K562 (cell line): ENCODE data around the gene UROD. TPM values are rescaled to one million over a fixed set of nuclear protein-coding genes. Genes with fewer than 3 reads are reported as not detected.

Experiments
- ATF6 ChIP-seq: sonication (generic); formaldehyde crosslinking; IDR thresholded peaks from 2 replicates; pipeline ENCODE4 v1.4.0; 2020; ENCODE audit warnings: mild to moderate bottlenecking, missing genetic modification reagents
- CHCHD3 ChIP-seq: fragments of 250-450 bp; sonication (Bioruptor Pico); IDR thresholded peaks from 2 replicates; pipeline ENCODE4 v2.1.2; 2022; ENCODE audit warnings: mild to moderate bottlenecking
- CREM ChIP-seq: IDR thresholded peaks from 2 replicates; pipeline ENCODE4 v1.6.1; 2014; ENCODE audit warnings: antibody characterized with exemption, low read depth
- DACH1 ChIP-seq: fragments of 450-650 bp; IDR thresholded peaks from 2 replicates; pipeline ENCODE4 v1.6.1; 2018; ENCODE audit not compliant: partially characterized antibody
- DEAF1 ChIP-seq: fragments of 450-650 bp; formaldehyde crosslinking; IDR thresholded peaks from 2 replicates; pipeline ENCODE4 v1.4.0; 2020; ENCODE audit warnings: mild to moderate bottlenecking, moderate library complexity
- ESRRB ChIP-seq: fragments of 250-450 bp; sonication (Bioruptor Pico); IDR thresholded peaks from 2 replicates; pipeline ENCODE4 v1.5.0; 2020; ENCODE audit warnings: mild to moderate bottlenecking, moderate library complexity, borderline replicate concordance
- PCBP2 ChIP-seq: fragments of 200-400 bp; formaldehyde crosslinking; IDR thresholded peaks from 2 replicates; pipeline ENCODE4 v1.6.1; 2018; ENCODE audit warnings: low read length, low read depth, mild to moderate bottlenecking, moderate library complexity; ENCODE audit not compliant: poor library complexity, severe bottlenecking
- PRPF4 ChIP-seq: fragments of 200-400 bp; formaldehyde crosslinking; IDR thresholded peaks from one replicate; pipeline ENCODE4 v1.6.1; 2017; ENCODE audit warnings: low read length, low read depth, mild to moderate bottlenecking; ENCODE audit not compliant: insufficient read depth, poor library complexity, severe bottlenecking
- PYGO2 ChIP-seq: fragments of 450-650 bp; IDR thresholded peaks from 2 replicates; pipeline ENCODE4 v1.6.1; 2016; ENCODE audit warnings: mild to moderate bottlenecking, missing genetic modification characterization, moderate library complexity, missing compliant biosample characterization
- ZNF12 ChIP-seq: sonication (generic); formaldehyde crosslinking; IDR thresholded peaks from 2 replicates; pipeline ENCODE4 v1.4.0; 2020; ENCODE audit warnings: mild to moderate bottlenecking, missing genetic modification reagents
- polyA plus RNA-seq, 8 experiments: library from polyadenylated mRNA; depleted of rRNA in 4 of 8; stranded (reverse) in 5 of 8; unstranded in 3 of 8; fragments of >200 nt; fragmentation: Nextera tagmentation in 2 of 8; fragmentation: Illumina TruSeq in 1 of 8; extraction: Ambion mirVana in 2 of 8; extraction: Trizol in 1 of 8; gene quantifications; 2 replicates each; pipeline versions ENCODE4 v1.2.1 to v1.2.3, GENCODE V29; 2011 to 2014; ENCODE audit warnings: inconsistent platforms in 1 of 8, missing spikeins in 1 of 8
- total RNA-seq, 7 experiments: library from RNA; depleted of rRNA in 6 of 7; stranded (reverse); fragments of >200 nt in 6 of 7; fragmentation: Illumina TruSeq in 2 of 7; extraction: Trizol in 2 of 7; gene quantifications; 2 replicates each; pipeline versions ENCODE4 v1.2.1 to v1.2.3, GENCODE V29; 2011 to 2021; ENCODE audit warnings: low replicate concordance in 1 of 7
- TF ChIP-seq, protein P1 (sequence below), 2 experiments: fragments of 450-650 bp; IDR thresholded peaks; 2 replicates each; pipeline ENCODE4 v1.6.1; 2016; ENCODE audit warnings: mild to moderate bottlenecking in 2 of 2, borderline replicate concordance in 1 of 2, low read depth in 1 of 2, moderate library complexity in 1 of 2
- TF ChIP-seq, protein P2 (sequence below): fragments of 450-650 bp; IDR thresholded peaks from 2 replicates; pipeline ENCODE4 v1.6.1; 2016; ENCODE audit warnings: low read depth, mild to moderate bottlenecking, moderate library complexity

UROD gene
- total and polyA plus RNA-seq, 9 of the 15 experiments (the other 6 are each of a cell fraction or from before 2014, with no cell fraction given) = 533 to 2,933 (median 1,100) TPM

GRCh38 chr1:45038661-45039364 lies 26.8 kb downstream of the UROD start (continued):
- TF ChIP-seq, protein P1, sequence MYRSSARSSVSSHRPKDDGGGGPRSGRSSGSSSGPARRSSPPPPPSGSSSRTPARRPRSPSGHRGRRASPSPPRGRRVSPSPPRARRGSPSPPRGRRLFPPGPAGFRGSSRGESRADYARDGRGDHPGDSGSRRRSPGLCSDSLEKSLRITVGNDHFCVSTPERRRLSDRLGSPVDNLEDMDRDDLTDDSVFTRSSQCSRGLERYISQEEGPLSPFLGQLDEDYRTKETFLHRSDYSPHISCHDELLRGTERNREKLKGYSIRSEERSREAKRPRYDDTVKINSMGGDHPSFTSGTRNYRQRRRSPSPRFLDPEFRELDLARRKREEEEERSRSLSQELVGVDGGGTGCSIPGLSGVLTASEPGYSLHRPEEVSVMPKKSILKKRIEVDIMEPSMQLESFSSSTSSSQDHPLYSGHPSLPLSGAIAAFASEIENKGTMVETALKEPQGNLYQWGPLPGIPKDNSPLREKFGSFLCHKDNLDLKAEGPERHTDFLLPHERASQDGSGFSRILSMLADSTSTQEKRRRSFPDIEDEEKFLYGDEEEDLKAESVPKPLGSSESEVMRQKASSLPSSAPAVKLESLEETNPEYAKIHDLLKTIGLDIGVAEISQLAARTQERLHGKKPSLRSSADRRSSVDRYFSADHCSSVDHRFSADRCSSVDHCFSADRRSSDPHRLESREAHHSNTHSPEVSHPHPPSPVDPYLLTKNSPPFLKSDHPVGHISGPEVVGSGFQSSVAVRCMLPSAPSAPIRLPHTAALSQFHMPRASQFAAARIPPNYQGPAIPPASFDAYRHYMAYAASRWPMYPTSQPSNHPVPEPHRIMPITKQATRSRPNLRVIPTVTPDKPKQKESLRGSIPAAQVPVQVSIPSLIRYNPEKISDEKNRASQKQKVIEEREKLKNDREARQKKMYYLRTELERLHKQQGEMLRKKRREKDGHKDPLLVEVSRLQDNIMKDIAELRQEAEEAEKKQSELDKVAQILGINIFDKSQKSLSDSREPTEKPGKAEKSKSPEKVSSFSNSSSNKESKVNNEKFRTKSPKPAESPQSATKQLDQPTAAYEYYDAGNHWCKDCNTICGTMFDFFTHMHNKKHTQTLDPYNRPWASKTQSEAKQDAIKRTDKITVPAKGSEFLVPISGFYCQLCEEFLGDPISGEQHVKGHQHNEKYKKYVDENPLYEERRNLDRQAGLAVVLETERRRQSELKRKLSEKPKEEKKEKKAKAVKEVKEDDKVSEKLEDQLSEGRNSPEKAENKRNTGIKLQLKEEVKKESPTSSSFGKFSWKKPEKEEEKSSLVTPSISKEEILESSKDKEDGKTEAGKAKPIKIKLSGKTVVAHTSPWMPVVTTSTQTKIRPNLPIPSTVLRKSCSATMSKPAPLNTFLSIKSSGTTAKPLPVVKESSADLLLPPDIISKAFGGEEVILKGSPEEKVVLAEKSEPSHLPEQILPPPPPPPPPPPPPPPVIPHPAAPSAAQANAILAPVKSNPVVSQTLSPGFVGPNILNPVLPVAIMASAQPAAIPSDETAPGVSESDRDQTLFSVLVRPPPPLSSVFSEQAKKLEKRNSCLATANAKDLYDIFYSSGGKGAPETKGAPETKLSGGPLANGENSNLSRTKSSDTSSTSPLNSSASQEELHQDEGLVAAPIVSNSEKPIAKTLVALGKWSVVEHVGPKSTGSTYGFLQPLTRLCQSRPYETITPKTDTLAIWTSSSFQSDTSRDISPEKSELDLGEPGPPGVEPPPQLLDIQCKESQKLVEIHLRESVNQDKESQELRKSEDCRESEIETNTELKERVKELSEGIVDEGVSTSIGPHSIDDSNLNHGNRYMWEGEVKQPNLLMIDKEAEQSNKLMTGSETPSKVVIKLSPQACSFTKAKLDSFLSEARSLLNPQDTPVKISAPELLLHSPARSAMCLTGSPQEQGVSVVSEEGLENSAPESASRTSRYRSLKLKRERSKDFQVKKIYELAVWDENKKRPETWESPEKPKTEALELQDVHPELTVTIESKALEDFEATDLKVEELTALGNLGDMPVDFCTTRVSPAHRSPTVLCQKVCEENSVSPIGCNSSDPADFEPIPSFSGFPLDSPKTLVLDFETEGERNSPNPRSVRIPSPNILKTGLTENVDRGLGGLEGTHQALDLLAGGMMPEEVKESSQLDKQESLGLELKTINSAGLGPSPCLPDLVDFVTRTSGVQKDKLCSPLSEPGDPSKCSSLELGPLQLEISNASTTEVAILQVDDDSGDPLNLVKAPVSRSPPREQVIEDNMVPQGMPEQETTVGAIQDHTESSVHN (IDR thresholded peaks at IDR 0.05; ENCODE audit: borderline replicate concordance in 1 of 2, low read depth in 1 of 2) = no peak
- TF ChIP-seq DEAF1 (CRISPR knock-in tag) (peak; percentile 18; the same call in 1 of the 2 replicates), ESRRB (CRISPR knock-in tag) (no peak), ATF6 (CRISPR knock-in tag) (no peak), PRPF4 (no peak), PYGO2 (tag) (peak; percentile 69; the same call in 1 of the 2 replicates), CHCHD3 (CRISPR knock-in tag) (no peak), DACH1 (peak; percentile 6), CREM (peak; percentile 52; the same call in 1 of the 2 replicates), ZNF12 (CRISPR knock-in tag) (no peak), PCBP2 (no peak)
- TF ChIP-seq, protein P2, sequence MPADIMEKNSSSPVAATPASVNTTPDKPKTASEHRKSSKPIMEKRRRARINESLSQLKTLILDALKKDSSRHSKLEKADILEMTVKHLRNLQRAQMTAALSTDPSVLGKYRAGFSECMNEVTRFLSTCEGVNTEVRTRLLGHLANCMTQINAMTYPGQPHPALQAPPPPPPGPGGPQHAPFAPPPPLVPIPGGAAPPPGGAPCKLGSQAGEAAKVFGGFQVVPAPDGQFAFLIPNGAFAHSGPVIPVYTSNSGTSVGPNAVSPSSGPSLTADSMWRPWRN = peak; percentile 89
